Activated CD8-positive, alpha-beta T cell treated with anti-CD3 and anti-CD28 coated beads, Interleukin-2, amount 10 ng/mL, durations not matched to agents 7 days and 5 days (primary cell): Measurements from ENCODE around the gene ZNF511. TPM values are rescaled to one million over a fixed set of nuclear protein-coding genes. Genes with fewer than 3 reads are reported as not detected.

ENCODE experiments used
- ATAC-seq: fragments of 150-1000 bp; cut with Tn5 transposase; one replicate; pipeline ENCODE4 v1.10.0; 2021; ENCODE audit warnings: moderate library complexity
- CTCF ChIA-PET: fragments of 350-600 bp; sonication (Branson Sonifier 250); formaldehyde crosslinking; loops from one replicate; lab custom pipeline; 2021; ENCODE audit warnings: antibody characterized with exemption; lab: Charles Lee
- POLR2A ChIA-PET: fragments of 350-600 bp; sonication (Branson Sonifier 250); formaldehyde crosslinking; loops from one replicate; lab custom pipeline; 2021; ENCODE audit warnings: antibody characterized with exemption; lab: Charles Lee
- DNase-seq: peaks from one replicate; pipeline ENCODE4 v3.0.0-alpha.2; 2020
- H3K27ac Mint-ChIP-seq: one replicate; pipeline ENCODE4 v1.8.0; 2021; ENCODE audit warnings: mild to moderate bottlenecking, mixed read lengths
- H3K27me3 Mint-ChIP-seq: one replicate; pipeline ENCODE4 v1.8.0; 2021; ENCODE audit warnings: low read depth, mixed read lengths
- H3K36me3 Mint-ChIP-seq: one replicate; pipeline ENCODE4 v1.8.0; 2021; ENCODE audit warnings: low read depth, mixed read lengths
- H3K4me1 Mint-ChIP-seq: one replicate; pipeline ENCODE4 v1.8.0; 2021; ENCODE audit warnings: low read depth, mixed read lengths
- H3K4me3 Mint-ChIP-seq: one replicate; pipeline ENCODE4 v1.8.0; 2021; ENCODE audit warnings: mild to moderate bottlenecking, mixed read lengths
- H3K9me3 Mint-ChIP-seq: one replicate; pipeline ENCODE4 v1.8.0; 2022; ENCODE audit warnings: mixed read lengths; ENCODE audit not compliant: insufficient read depth
- total RNA-seq, 2 experiments: library from RNA; stranded (reverse); gene quantifications; one replicate each; pipeline ENCODE4 v1.2.3, GENCODE V29; 2021

ZNF511 gene
- total RNA-seq, 2 experiments from 2014 or later, result 61.4 to 62.6 TPM

- no peaks in the 10 kb centered on the region for H3K9me3 Mint-ChIP-seq
- DNase-seq (no peak), ATAC-seq (no peak)
- peaks cover 5% of the 10 kb centered on the region for H3K4me1 Mint-ChIP-seq
- no peak overlapping the region for H3K27ac Mint-ChIP-seq
- H3K36me3 Mint-ChIP-seq, result no peaks in the 10 kb centered on the region
- ChIA-PET POLR2A (no interaction called here), CTCF (no interaction called here)
- peaks cover 25% of the 10 kb centered on the region for H3K27me3 Mint-ChIP-seq
- no peak overlapping the region for H3K4me3 Mint-ChIP-seq
Observed at GRCh38 chr10:133342942-133343341, 34.2 kb downstream of the ZNF511 start.

- Mint-ChIP-seq H3K27me3 (peaks cover 25% of the 10 kb centered on the region), H3K9me3 (no peaks in the 10 kb centered on the region), H3K27ac (no peak overlapping the region), H3K36me3 (no peaks in the 10 kb centered on the region), H3K4me1 (peaks cover 5% of the 10 kb centered on the region), H3K4me3 (no peak overlapping the region)
- ATAC-seq, result no peak
- DNase-seq, result no peak
- ChIA-PET POLR2A (no interaction called here), CTCF (no interaction called here)
Observed at GRCh38 chr10:133343558-133343957, 34.8 kb downstream of the ZNF511 start.

- POLR2A ChIA-PET, result no interaction called here
- peaks cover 29% of the 10 kb centered on the region for H3K27me3 Mint-ChIP-seq
Observed at GRCh38 chr10:133344236-133344635, 35.5 kb downstream of the ZNF511 start.

DNA sequence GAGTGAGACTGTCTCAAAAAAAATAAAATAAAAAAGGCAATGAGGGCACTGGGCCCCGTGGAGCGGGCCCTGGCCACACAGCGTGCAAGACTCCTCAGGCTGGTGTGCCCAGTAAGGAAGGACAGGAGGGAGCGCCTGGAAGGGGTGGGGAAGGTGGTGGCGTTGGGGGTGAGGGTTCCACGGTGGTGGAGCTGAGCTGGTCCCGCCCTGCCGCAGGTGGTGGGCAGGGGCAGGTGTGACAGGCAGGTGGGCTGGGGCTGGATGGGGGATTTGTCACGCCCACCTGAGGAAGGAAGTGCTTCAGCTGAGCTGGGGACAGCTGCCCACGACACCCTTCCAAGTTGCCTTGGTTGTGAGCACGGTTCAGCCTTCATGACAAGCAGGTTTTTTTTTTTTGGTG, 37.7 kb downstream of the ZNF511 start:
- H3K9me3 Mint-ChIP-seq, result no peaks in the 10 kb centered on the region
- no peaks in the 10 kb centered on the region for H3K36me3 Mint-ChIP-seq
- CTCF ChIA-PET, result no interaction called here

More at GRCh38 chr10:133344236-133344635, 35.5 kb downstream of the ZNF511 start:
- H3K4me1 Mint-ChIP-seq, result peaks cover 5% of the 10 kb centered on the region
- no peak for ATAC-seq
- no peak overlapping the region for H3K4me3 Mint-ChIP-seq
- CTCF ChIA-PET, result no interaction called here
- DNase-seq, result no peak
- no peak overlapping the region for H3K27ac Mint-ChIP-seq
- no peaks in the 10 kb centered on the region for H3K9me3 Mint-ChIP-seq
- no peaks in the 10 kb centered on the region for H3K36me3 Mint-ChIP-seq

DNA sequence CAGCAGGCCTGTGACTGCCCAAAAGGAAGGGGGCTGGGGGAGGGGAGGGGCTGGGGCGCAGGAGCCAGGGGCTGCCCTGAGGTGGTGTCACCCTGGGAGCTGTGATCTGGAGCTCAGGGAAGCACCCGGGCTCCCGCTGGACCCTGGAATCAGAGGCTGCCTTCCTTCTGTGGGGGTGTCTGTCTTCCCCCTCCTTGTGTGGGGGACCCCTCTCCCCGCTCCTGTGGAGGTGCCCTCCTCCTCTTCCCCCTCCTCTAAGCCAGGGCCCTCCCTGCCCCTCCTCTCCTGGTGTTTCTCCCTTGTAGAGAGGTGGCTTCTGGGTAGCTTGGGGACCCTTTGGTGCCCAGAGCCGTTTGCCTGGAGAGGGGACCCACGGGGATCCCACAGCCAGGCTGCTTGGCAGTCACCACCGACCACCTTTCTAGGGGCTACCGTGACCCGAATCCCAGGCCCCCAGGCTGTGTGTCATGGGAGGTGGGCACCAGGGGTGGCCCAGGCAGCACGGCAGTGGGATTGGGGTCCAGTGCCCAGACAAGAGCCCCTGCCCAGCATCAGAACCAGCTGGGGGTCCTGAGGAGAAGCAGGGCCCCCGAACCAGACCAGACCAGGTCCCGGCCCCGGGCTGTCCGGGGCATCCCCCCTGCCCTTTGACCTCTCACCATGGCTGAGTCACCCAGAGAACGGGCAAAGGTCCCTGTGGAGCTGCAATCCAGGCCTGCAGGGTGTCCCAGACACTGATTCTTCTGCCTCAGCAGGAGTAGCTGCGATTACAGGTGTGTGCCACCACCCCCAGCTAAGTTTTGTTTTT, 39.2 kb downstream of the ZNF511 start:
- DNase-seq (no peak), ATAC-seq (no peak)
- Mint-ChIP-seq H3K27ac (no peak overlapping the region), H3K27me3 (peaks cover 22% of the 10 kb centered on the region), H3K9me3 (no peaks in the 10 kb centered on the region), H3K4me3 (no peak overlapping the region), H3K4me1 (peaks cover 5% of the 10 kb centered on the region), H3K36me3 (no peaks in the 10 kb centered on the region)
- POLR2A ChIA-PET, result no interaction called here
- CTCF ChIA-PET, result interaction anchor here (0.8 kb wide), 1 partner anchor 18 kb away, joined by 4 read pairs; no protein-coding TSS in a partner anchor

More for the DNA sequence above, 37.7 kb downstream of the ZNF511 start:
- no peak for ATAC-seq
- H3K4me3 Mint-ChIP-seq, result no peak overlapping the region
- no peak overlapping the region for H3K27ac Mint-ChIP-seq
- POLR2A ChIA-PET, result no interaction called here
- peaks cover 5% of the 10 kb centered on the region for H3K4me1 Mint-ChIP-seq
- H3K27me3 Mint-ChIP-seq, result peaks cover 30% of the 10 kb centered on the region
- no peak for DNase-seq

- no peak for ATAC-seq
- H3K27me3 Mint-ChIP-seq, result peaks cover 15% of the 10 kb centered on the region
- no peaks in the 10 kb centered on the region for H3K36me3 Mint-ChIP-seq
- peak overlapping the region; percentile 2 for H3K27ac Mint-ChIP-seq
- H3K4me1 Mint-ChIP-seq, result no peaks in the 10 kb centered on the region
- H3K9me3 Mint-ChIP-seq, result no peaks in the 10 kb centered on the region
- DNase-seq, result no peak
- ChIA-PET CTCF (no interaction called here), POLR2A (no interaction called here)
- H3K4me3 Mint-ChIP-seq, result no peak overlapping the region
Observed at GRCh38 chr10:133349160-133349568, 40.5 kb downstream of the ZNF511 start.

DNA sequence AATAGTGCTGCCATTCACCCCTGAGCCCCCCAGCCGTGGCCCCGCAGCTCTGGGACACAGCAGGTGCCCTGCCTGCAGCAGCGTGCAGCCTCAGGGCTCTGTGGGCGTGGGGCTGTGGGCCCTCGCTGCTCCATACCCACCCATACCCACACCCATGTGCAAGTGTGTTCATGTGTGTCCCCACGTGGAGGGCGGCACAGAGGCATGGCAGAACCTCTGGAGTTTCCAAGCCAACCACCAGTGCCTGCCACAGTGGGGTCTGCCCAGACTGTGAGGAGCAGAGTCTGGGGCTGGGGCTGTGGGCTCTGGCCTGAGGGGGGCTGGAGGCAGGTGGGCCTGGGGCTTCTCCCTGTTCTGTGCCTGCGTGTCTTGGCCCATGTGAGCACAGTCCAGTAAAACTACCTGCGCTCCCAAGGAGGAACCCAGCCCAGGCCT, 40.9 kb downstream of the ZNF511 start:
- no peak for ATAC-seq
- Mint-ChIP-seq H3K4me1 (no peaks in the 10 kb centered on the region), H3K9me3 (no peaks in the 10 kb centered on the region), H3K4me3 (no peak overlapping the region), H3K36me3 (no peaks in the 10 kb centered on the region), H3K27ac (no peak overlapping the region), H3K27me3 (peaks cover 13% of the 10 kb centered on the region)
- ChIA-PET CTCF (no interaction called here), POLR2A (no interaction called here)
- no peak for DNase-seq

DNA sequence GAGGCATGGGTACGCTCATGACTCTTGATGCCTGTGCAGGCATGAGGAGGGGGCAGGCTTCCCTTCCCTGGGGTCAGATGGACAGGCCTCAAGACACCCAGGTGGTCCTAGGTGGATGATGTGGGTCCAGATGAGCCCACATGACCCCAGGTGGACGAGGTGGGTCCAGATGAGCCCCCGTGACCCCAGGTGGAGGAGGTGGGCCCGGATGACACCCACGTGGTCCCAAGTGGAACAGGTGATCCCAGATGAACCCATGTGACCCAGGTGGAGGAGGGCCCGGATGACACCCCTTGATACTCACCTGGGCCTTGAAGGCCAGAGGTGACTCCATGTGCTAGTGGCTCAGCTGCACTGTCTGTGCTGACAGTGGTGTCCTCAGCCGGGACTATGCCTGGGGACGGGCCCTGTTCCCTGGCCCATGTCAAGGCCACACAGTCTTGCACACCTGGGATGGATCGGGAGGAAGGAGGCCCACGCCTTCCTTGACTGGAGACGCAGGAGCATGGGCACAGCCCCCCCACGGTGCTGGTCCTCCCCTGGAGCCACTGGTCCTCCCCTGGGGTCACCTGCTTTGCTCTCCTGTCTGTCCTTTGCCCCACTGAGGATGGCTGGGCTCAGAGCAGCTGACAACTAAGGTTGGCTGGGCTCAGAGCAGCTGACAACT, 41.7 kb downstream of the ZNF511 start:
- no peaks in the 10 kb centered on the region for H3K9me3 Mint-ChIP-seq
- H3K4me3 Mint-ChIP-seq, result no peak overlapping the region
- no peak for DNase-seq
- peaks cover 10% of the 10 kb centered on the region for H3K27me3 Mint-ChIP-seq
- POLR2A ChIA-PET, result no interaction called here
- no peak overlapping the region for H3K27ac Mint-ChIP-seq
- H3K36me3 Mint-ChIP-seq, result no peaks in the 10 kb centered on the region
- ATAC-seq, result no peak
- CTCF ChIA-PET, result no interaction called here
- no peaks in the 10 kb centered on the region for H3K4me1 Mint-ChIP-seq

DNA sequence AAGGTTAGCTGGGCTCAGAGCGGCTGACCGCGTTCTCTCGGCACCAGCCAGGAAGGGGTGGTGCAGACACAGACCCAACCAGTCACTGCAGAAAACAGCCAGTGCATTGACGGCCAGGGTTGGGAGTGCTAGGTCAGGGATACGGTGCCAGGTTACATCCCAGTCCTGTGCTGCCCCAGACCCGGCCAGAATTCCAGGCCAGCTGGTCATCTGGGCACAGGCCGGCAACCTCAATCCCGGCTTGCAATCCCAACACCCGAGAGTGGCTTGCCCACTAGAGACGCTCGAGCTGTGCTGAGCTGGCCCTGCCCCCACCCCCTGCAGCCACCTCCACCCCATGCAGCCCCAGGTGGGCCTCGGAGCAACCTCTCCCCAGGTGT, 42.2 kb downstream of the ZNF511 start:
- ChIA-PET CTCF (interaction anchor here (1.4 kb wide), 1 partner anchor 21 kb away, joined by 3 read pairs; no protein-coding TSS in a partner anchor), POLR2A (no interaction called here)
- Mint-ChIP-seq H3K9me3 (no peaks in the 10 kb centered on the region), H3K4me3 (no peak overlapping the region), H3K27ac (no peak overlapping the region), H3K27me3 (peaks cover 5% of the 10 kb centered on the region), H3K36me3 (no peaks in the 10 kb centered on the region), H3K4me1 (no peaks in the 10 kb centered on the region)
- ATAC-seq, result no peak
- no peak for DNase-seq

GRCh38 chr10:133351408-133352318, 42.9 kb downstream of the ZNF511 start:
- ChIA-PET CTCF (interaction anchor here (1.4 kb wide), 1 partner anchor 22 kb away, joined by 3 read pairs; no protein-coding TSS in a partner anchor), POLR2A (no interaction called here)
- DNase-seq (no peak), ATAC-seq (no peak)
- Mint-ChIP-seq H3K4me1 (peaks cover 3% of the 10 kb centered on the region), H3K27ac (no peak overlapping the region), H3K27me3 (peaks cover 5% of the 10 kb centered on the region), H3K9me3 (no peaks in the 10 kb centered on the region), H3K36me3 (no peaks in the 10 kb centered on the region), H3K4me3 (no peak overlapping the region)

GRCh38 chr10:133353202-133353959, 44.7 kb downstream of the ZNF511 start:
- Mint-ChIP-seq H3K9me3 (no peaks in the 10 kb centered on the region), H3K36me3 (no peaks in the 10 kb centered on the region), H3K27ac (no peak overlapping the region), H3K27me3 (peaks cover 5% of the 10 kb centered on the region), H3K4me3 (no peak overlapping the region), H3K4me1 (peaks cover 6% of the 10 kb centered on the region)
- ATAC-seq (no peak), DNase-seq (no peak)
- POLR2A ChIA-PET, result no interaction called here
- CTCF ChIA-PET, result interaction anchor here (2.8 kb wide), 1 partner anchor 23 kb away, joined by 10 read pairs; no protein-coding TSS in a partner anchor
